Uterus (tissue), 4 donors: Measurements from ENCODE around the gene NPB. TPM values are rescaled to one million over a fixed set of nuclear protein-coding genes. Genes with fewer than 3 reads are reported as not detected.

Experiments used
- DNase-seq, 2 donors: peaks; one replicate each; pipeline ENCODE4 v3.0.0-alpha.2; 2019 to 2020
- H3K27ac ChIP-seq, 2 donors: fragments of 200-600 bp; sonication (generic); 1 replicate in 1 of 2; 2 replicates in 1 of 2; pipeline ENCODE4 v1.5.1; 2016 to 2018
- H3K27me3 ChIP-seq, 2 donors: fragments of 200-600 bp; sonication (generic); one replicate each; pipeline ENCODE4 v1.5.1; 2018 to 2019; ENCODE audit warnings: control low read depth in 1 of 2
- H3K36me3 ChIP-seq, 2 donors: fragments of 200-600 bp; sonication (generic); one replicate each; pipeline ENCODE4 v1.5.1; 2019; ENCODE audit warnings: control low read depth in 1 of 2
- H3K4me1 ChIP-seq, 2 donors: fragments of 200-600 bp; sonication (generic); one replicate each; pipeline ENCODE4 v1.5.1; 2018 to 2019; ENCODE audit warnings: control low read depth in 1 of 2
- H3K4me3 ChIP-seq, 2 donors: fragments of 200-600 bp; sonication (generic); 1 replicate in 1 of 2; 2 replicates in 1 of 2; pipeline ENCODE4 v1.5.1; 2018 to 2019; ENCODE audit warnings: mild to moderate bottlenecking in 1 of 2
- H3K9me3 ChIP-seq, 2 donors: fragments of 200-600 bp; sonication (generic); one replicate each; pipeline ENCODE4 v1.5.1; 2019; ENCODE audit warnings: control low read depth in 1 of 2
- CTCF ChIP-seq, 4 experiments: fragments of 200-600 bp in 2 of 4; fragments of 450-650 bp in 2 of 4; sonication (generic) in 2 of 4; IDR thresholded peaks; one replicate each; pipeline ENCODE4 v1.5.1; 2016 to 2019; ENCODE audit warnings: antibody characterized with exemption in 4 of 4, mild to moderate bottlenecking in 2 of 4, moderate library complexity in 1 of 4
- POLR2A ChIP-seq, 2 donors: fragments of 450-650 bp; IDR thresholded peaks; one replicate each; pipeline ENCODE4 v1.6.1; 2016; ENCODE audit warnings: antibody characterized with exemption in 2 of 2, mild to moderate bottlenecking in 1 of 2, moderate library complexity in 1 of 2
- intact Hi-C: fragments of 100-400 bp; cut with DNase I; formaldehyde crosslinking; loops from one replicate; pipeline ENCODE4 v1.15.1; 2023; ENCODE audit warnings: low total_unique reads
- total RNA-seq, 4 donors: library from RNA; depleted of rRNA in 3 of 4; stranded (reverse); fragments of >200 nt in 3 of 4; gene quantifications; one replicate each; pipeline versions ENCODE4 v1.1.0 to v1.2.4, GENCODE V29; 2014 to 2023
- donor health status: DM: yes; HTN: yes; CAD: no.

NPB gene
- total RNA-seq, 4 donors from 2014 or later: 2.0 to 2.1 TPM; not detected in 2

- no peak overlapping the region for H3K4me3 ChIP-seq
- no peak for TF ChIP-seq POLR2A (IDR thresholded peaks at IDR 0.05)
- TF ChIP-seq CTCF (IDR thresholded peaks at IDR 0.05): no peak
- no peaks in the 10 kb centered on the region for H3K36me3 ChIP-seq
- intact Hi-C loops: no loop called here
- H3K27ac ChIP-seq: no peak overlapping the region
- no peaks in the 10 kb centered on the region for H3K4me1 ChIP-seq
- DNase-seq: no peak
- H3K27me3 ChIP-seq: no peaks in the 10 kb centered on the region
- H3K9me3 ChIP-seq: no peaks in the 10 kb centered on the region
Measured at GRCh38 chr17:81951785-81952684, 50.0 kb downstream of the NPB start.

Other genes starting within 250 kb of the NPB start
- 1 to 10 TPM in 1 of 4 donors, not detected in 3; 2.1 TPM for gene PDE6G, start 245.7 kb upstream of the NPB start, total RNA-seq
- 10 to 100 TPM in 3 of 4 donors, 1 to 10 TPM in 1; 3.2 to 56.1 (median 20.3) TPM for gene OXLD1, start 235.6 kb upstream of the NPB start, total RNA-seq
- gene CCDC137, start 235.5 kb upstream of the NPB start, total RNA-seq: 10 to 100 TPM in 1 of 4 donors, 1 to 10 TPM in 2, under 1 TPM in 1; 0.77 to 12.3 (median 3.9) TPM
- gene ARL16, start 218.4 kb upstream of the NPB start, total RNA-seq: 10 to 100 TPM in 3 of 4 donors, 1 to 10 TPM in 1; 4.4 to 36.9 (median 27.0) TPM
- 100 to 1,000 TPM in 1 of 4 donors, 10 to 100 TPM in 3; 21.0 to 121 (median 72.5) TPM for gene HGS, start 218.2 kb upstream of the NPB start, total RNA-seq
- 10 to 100 TPM in 2 of 4 donors, 1 to 10 TPM in 1, under 1 TPM in 1; 0.77 to 72.9 (median 19.5) TPM for gene MRPL12, start 198.9 kb upstream of the NPB start, total RNA-seq
- gene SLC25A10, start 190.0 kb upstream of the NPB start, total RNA-seq: 10 to 100 TPM in 1 of 4 donors, 1 to 10 TPM in 2, not detected in 1; 5.6 to 11.3 (median 7.6) TPM
- gene GCGR, start 98.1 kb upstream of the NPB start, total RNA-seq: not detected
- 10 to 100 TPM; 30.5 to 92.6 (median 61.3) TPM for gene MCRIP1, start 68.9 kb upstream of the NPB start, total RNA-seq
- gene PPP1R27, start 67.2 kb upstream of the NPB start, total RNA-seq: 1 to 10 TPM in 1 of 4 donors, not detected in 3; 1.6 TPM
- gene P4HB, start 41.7 kb upstream of the NPB start, total RNA-seq: 100 to 1,000 TPM; 199 to 504 (median 304) TPM
- 100 to 1,000 TPM in 1 of 4 donors, 10 to 100 TPM in 3; 31.2 to 350 (median 55.1) TPM for gene ARHGDIA, start 30.9 kb upstream of the NPB start, total RNA-seq
- 10 to 100 TPM in 3 of 4 donors, 1 to 10 TPM in 1; 3.2 to 82.1 (median 34.5) TPM for gene ALYREF, start 10.7 kb upstream of the NPB start, total RNA-seq
- 10 to 100 TPM; 45.9 to 72.6 (median 61.5) TPM for gene ANAPC11, start 10.5 kb upstream of the NPB start, total RNA-seq
- gene PCYT2, start 9.2 kb downstream of the NPB start, total RNA-seq: 10 to 100 TPM in 3 of 4 donors, 1 to 10 TPM in 1; 4.1 to 27.7 (median 18.8) TPM
- 10 to 100 TPM in 3 of 4 donors, under 1 TPM in 1; 0.77 to 87.1 (median 14.6) TPM for gene SIRT7, start 15.9 kb downstream of the NPB start, total RNA-seq
- gene MAFG, start 25.5 kb downstream of the NPB start, total RNA-seq: 10 to 100 TPM in 3 of 4 donors, 1 to 10 TPM in 1; 9.7 to 23.1 (median 12.7) TPM
- 10 to 100 TPM in 2 of 4 donors, 1 to 10 TPM in 2; 4.2 to 81.5 (median 8.1) TPM for gene PYCR1, start 35.1 kb downstream of the NPB start, total RNA-seq
- not detected for gene MYADML2, start 45.0 kb downstream of the NPB start, total RNA-seq
- gene NOTUM, start 58.9 kb downstream of the NPB start, total RNA-seq: 1 to 10 TPM in 1 of 4 donors, not detected in 3; 5.0 TPM
- gene ASPSCR1, start 75.4 kb downstream of the NPB start, total RNA-seq: 10 to 100 TPM in 2 of 4 donors, 1 to 10 TPM in 2; 3.5 to 34.2 (median 13.6) TPM
- 100 to 1,000 TPM in 1 of 4 donors, 10 to 100 TPM in 3; 26.7 to 212 (median 49.8) TPM for gene CENPX, start 120.6 kb downstream of the NPB start, total RNA-seq
- 10 to 100 TPM in 1 of 4 donors, 1 to 10 TPM in 2, under 1 TPM in 1; 0.29 to 14.2 (median 5.3) TPM for gene LRRC45, start 121.1 kb downstream of the NPB start, total RNA-seq
- gene RAC3, start 129.4 kb downstream of the NPB start, total RNA-seq: 1 to 10 TPM in 1 of 4 donors, under 1 TPM in 1, not detected in 2; 0.91 to 8.4 TPM
- gene DCXR, start 135.5 kb downstream of the NPB start, total RNA-seq: 100 to 1,000 TPM in 1 of 4 donors, 10 to 100 TPM in 3; 23.8 to 125 (median 67.5) TPM
- 10 to 100 TPM; 11.8 to 33.7 (median 23.3) TPM for gene RFNG, start 149.6 kb downstream of the NPB start, total RNA-seq
- gene GPS1, start 149.7 kb downstream of the NPB start, total RNA-seq: 100 to 1,000 TPM in 1 of 4 donors, 10 to 100 TPM in 3; 76.0 to 326 (median 85.6) TPM
- gene DUS1L, start 163.6 kb downstream of the NPB start, total RNA-seq: 10 to 100 TPM; 30.2 to 70.6 (median 46.5) TPM
- 10 to 100 TPM in 2 of 4 donors, 1 to 10 TPM in 2; 5.3 to 59.4 (median 23.4) TPM for gene FASN, start 196.0 kb downstream of the NPB start, total RNA-seq